ENCODE data around the gene BATF2.
"Not testable (repeated sequence)": the region's sequence is repeated elsewhere in the genome, so short reads cannot be mapped to it uniquely, and the experiment has no call there.

The BATF2 gene

DNA sequence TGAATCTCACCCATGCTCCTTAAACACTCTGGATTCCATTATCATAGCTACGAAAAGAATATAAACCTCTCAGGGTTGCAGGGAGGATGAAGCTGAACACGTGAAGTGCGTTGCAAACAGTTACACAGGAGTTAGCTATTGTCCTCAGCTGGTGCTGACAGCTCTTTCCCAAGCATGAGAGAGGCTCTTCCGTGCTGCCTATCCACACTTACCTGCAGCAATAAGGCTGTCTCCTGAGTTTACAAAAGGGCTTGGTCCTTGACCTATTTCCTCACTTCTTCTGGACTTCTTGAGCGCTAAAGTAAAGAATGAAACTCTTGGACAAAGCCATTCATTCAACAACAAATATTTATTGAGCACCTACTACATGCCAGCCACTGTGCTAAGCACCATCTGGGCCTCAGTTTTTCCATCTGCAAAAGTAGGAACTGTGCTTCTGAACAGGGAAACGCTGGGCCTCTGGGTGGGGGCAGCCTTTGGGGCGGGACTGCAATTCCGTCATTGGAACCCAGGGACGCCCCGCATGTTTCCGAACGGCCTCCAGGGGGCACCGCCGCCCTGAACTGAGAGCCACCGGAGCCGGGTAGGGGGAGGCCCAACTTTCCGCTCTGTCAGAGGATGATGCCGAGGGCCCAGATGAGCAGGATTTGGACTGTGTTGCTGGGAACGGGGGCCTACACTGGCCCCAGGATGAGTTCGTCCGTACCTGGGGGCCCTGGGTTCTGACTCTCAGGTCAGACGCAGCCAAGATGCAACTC, 16.5 kb upstream of the BATF2 start:
- peak; percentile 58 for DNase-seq

DNA sequence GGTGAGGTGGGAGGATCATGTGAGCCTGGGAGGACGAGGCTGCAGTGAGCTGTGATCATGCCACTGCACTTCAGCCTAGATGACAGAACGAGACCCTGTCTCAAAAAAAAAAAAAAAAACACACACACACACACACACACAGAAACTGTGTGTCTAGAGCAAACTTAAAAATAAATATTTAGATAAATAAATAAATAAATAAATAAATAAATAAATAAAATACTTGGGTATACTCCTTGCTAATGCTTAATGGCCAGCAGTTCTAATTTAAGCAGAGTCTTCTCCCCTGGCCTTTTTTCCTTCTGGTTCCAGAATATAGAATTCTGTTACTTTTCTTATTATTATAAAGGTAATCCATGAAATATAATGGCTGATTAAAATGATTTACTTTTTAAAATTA, 12.1 kb upstream of the BATF2 start:
- no peak for DNase-seq

DNA sequence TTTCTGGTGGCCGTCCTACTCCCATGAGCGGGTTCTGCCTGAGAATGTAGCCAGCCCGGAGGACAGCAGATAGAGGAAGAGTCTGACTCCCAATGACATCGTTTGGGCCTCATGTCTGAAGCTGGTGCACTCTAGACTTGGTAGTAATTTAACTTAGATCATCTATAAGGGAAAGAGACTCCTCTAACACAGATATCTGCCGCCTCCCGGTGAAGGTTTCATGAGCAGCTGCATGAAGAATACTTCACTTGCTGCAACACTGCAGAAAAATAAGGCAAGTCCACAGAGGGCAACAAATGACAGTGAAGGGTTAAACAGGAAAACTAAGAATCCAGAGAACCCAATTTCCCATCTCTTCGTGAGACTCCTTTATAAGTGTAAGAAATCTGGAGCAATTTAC, 11.2 kb upstream of the BATF2 start:
- no peak for DNase-seq

DNA sequence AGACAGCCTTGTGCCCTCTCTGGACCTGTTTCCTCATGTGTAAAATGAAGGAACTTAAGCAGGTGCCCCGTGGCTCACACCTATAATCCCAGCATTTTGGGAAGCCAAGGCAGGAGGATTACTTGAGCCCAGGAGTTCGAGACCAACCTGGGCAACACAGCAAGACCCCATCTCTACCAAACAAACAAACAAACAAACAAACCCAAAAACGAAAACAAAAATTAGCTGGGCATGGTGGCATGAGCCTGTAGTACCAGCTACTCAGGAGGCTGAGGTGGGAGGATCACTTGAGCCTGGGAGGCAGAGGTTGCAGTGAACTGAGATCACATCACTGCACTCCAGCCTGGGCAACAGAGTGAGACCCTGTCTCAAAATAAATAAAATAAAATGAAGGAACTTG, 7.2 kb upstream of the BATF2 start:
- not testable (repeated sequence) for DNase-seq

DNA sequence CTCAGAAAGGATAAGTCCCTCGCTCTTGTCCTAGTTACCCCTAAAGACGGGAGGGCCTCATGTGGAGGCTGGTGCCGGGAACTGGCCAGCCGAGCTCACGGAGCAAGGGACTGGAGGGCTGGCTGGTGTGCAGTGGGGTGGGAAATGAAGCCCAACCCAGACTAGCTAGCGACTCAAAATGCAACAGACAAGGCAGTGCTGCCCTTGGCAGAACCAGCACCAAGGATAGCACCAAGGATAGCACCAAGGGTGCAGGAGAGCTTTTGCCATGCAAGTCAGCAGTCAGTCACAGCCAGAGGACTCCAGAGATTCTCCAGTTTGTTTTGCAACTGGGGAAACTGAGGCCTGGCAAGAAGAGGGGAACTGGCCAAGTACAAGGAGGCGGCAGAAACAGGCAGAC, 6.5 kb upstream of the BATF2 start:
- DNase-seq = no peak

DNA sequence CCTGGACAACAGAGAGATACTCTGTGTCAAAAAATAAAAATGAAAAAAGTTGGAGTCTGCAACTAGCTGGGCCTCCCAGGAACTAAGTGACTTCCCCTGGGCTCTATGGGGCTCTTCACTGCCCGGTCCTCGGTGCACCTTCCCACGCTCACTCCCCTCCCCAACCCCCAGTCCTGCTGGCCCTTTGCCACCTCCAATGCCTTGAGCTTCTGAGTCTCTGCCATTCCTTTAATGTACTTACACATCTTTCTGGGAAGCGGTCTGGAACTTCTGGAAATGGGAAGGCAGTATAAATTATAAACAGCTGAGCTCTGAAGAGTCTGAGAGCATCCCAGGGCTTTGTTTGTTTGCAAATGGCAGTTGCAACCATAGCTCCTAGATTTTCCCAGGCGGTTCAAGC, 5.9 kb upstream of the BATF2 start:
- DNase-seq = no peak

DNA sequence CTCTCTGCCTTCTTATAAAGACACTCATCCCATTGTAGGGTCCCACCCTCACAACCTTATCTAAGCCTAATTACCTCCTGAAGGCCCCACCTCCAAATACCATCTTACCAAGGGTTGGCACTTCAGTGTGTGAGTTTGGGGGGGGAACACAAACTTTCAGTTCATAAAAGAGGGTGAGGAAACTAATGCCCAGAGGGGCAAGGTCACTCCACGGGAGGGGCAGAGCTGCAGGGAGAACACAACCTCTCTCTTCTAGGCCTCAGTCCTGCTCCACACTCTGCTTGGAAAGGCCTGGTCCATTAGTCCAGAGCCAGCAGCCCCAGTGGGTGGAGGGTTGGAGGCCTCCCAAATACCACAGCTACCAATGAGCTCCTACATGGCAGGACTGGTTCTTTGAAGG, 2.7 kb upstream of the BATF2 start:
- no peak for DNase-seq

DNA sequence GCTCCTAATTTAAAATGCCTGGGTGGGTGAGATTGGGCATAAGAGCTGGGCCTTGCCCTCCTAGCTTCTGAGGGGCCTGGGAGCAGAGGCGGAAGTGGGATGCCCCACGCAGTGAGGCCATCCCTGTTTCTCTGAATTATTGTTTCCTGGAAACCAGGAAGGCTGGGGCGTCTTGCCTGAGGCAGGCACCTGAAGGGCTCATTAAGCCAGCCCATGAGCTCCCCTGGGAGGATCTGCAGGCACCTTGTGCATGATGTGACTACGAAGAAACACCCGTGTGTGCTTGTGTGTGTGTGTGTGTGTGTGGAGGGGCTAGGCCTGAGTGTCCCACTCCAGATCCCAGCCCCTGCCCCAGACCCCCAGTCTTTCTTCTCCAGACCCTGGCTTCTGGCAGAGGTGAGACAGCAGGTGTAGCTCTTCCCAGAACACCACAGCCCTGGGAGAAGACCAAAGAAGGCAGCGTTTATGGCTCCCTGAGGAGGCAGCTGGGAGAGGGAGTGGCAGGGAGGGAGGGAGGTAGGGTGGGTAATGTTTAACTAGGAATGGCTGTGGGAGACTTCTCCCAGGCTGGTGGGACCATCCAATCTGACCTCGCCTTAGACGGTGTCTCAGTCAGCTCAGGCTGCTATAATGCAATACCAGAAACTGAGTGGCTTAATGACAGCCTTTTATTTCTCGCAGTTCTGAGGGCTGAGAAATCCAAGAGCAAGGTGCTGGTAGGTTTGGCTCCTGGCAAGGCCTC, 2.1 kb upstream of the BATF2 start:
- no peak for DNase-seq

DNA sequence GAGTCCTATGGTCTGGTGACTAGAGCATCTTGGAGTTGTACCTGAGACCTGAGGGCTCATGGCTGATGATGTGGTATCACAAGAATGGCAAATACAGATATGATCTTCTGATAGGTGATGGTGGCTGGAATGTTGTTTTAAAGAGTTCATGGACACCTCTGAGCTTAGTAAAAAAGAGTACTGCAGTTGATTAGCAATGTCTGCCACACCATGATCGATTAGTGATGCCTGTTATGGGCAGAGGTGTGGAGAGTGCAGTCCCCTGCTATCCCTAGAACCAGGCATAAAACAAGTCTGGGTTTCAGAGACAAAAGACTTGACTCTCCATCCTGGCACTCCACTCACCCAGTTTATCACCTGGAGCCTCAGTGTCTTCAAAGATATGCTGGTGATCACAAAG, 1.4 kb upstream of the BATF2 start:
- DNase-seq = no peak

DNA sequence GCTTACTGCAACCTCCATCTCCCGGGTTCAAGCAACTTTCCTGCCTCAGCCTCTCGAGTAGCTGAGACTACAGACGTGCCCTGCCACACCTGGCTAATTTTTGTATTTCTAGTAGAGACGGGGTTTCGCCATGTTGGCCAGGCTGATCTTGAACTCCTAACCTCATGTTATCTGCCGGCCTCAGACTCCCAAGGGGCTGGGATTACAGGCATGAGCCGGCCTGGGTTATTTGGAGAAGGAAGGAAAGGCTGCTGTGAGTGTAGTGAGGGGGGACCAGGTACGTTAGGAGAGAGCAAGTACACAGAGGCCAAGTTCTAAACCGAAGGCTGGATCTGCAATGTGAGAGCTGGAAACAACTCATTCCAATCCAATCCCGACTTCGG, 453 bp downstream of the BATF2 start:
- DNase-seq = no peak

DNA sequence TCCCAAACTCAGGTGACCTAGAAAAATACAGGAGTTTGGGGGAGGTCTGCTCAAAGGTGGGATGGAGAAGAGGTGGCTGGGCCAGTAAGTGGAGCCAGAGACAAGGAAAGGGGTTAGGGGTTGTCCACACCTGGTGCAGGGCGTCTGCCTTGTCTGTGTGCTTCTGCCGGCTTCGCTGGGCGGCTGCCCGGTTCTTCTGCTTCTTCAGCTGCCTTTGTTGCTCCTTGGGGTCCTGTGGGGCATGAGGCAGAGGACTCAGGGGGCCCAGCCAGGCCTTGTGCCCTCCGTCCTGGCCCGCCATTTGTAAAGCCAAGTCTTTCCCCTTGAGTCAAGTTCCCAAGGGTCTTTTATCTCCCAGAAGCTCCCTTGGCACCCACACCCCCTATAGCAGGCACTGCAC, 2.5 kb downstream of the BATF2 start:
- DNase-seq = no peak

DNA sequence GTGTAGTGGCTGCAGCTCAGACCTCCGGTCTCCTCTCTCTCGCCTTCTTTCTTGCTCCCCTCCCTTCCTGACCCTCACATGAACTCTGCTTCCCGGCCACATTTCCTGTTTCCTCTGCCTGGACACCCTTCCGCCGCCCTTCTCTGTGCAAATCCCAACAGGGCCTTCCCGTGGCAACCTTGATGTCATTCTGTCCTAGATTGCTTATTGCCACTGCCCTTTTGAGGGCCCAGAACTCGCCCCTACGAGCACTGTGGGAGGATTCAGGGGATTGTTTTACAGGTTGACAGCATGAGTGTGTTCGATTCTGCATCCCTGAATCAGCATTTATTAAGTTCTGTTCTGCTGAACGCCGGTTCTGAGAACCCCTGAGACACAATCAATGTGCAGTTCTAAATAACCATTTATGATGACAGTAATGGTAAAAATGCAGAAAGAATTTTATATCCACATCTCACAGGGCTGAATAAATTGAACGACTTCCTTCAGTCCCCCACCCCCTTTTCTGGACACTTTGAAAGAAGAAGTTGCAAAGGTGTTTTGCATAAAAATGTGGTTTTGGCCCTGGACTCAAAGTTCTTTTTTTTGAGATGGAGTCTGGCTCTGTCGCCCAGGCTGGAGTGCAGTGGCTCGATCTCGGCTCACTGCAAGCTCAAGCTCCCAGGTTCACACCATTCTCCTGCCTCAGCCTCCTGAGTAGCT, 6.4 kb downstream of the BATF2 start:
- DNase-seq = no peak

DNA sequence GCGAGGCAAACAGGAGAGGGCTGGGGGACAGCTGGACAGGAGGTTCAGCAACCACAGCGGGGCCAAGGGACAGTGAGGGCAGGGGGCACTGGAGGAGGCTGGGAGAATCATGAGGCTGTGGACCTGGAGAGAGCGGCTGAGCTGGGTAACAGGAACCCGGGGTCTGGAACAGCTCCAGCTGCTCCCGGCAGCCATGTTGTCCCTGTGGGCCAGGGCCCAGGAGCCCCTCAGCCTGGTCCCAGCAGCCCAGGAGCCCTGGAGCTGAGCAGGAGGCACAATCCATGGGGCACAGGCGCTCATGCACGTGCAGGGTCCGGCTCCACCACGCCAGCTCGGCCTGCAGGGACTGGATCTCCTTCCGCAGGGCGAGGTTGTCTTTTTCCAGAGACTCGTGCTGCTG, 7.4 kb downstream of the BATF2 start:
- DNase-seq = no peak

DNA sequence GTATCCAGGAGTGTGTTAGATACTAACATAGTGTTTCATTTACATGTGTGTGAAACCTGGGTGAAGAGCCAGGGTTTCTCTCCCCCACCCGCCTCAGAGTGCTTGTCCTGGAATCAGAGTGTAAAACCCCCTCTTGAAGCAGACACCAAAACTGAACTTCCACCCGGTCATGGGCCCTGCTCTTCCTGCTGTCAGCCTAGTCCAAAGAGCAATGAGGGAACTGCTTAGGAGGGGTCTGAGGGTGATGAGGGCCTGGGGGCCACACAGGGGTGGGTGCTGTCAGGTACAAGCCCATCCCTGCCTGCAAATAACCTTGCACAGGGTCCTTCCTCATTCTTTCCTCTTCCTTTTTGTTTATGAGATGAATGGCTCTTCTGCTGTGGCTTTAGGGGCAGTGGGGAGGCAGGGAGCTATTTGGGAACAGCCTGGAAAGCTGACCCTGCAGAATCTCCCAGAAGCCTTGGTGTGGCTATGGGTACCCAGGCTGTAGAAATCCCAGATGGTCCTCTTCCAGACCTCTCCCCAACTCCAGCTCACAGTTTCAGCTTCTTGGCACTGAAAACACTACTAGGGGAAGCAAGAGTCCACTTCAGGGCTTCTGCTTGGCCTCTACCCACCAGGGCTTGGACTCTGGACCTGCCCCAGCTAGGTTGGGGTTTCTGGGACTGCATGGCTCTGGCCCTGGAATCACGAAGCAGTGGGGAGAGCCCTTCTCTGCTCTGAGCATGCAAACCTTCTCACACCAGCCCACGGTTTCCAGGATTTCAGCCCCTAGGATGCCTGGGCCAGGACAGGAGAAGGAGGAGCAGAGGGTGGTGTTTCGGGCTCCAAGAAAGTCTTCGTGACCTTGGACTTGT, 8.5 kb downstream of the BATF2 start:
- DNase-seq = no peak

DNA sequence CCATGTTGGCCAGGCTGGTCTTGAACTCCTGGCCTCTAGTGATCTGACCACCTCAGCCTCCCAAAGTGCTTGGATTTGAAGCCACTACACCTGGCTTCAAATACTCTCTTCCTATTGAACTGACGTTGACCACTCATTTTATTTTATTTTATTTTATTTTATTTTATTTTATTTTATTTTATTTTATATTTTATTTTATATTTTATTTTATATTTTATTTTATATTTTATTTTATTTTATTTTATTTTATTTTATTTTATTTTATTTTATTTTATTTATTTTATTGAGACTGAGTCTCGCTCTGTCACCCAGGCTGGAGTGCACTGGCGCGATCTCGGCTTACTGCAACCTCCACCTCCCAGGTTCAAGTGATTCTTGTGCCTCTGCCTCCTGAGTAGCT, 13.4 kb downstream of the BATF2 start:
- DNase-seq = not testable (repeated sequence)

DNA sequence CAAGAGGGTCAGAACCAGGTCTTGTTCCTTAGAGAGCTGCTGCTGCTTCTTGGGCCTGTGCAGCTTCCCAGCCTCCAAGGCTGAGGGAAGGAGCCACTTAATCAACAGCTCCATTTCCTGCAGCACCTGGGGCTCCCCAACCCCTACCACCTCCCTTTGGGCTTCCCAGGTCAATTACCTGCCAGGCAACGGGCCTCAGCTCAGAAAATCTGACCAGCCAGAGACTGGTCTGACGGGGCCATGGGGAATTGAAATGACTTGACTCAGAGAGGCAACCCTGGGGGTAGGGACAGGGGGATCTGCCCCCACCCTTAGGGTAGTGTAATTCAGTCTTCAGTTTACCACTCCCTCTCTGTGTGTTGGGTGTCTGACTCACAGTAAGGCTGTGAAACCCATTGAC, 20.1 kb downstream of the BATF2 start:
- no peak for DNase-seq

DNA sequence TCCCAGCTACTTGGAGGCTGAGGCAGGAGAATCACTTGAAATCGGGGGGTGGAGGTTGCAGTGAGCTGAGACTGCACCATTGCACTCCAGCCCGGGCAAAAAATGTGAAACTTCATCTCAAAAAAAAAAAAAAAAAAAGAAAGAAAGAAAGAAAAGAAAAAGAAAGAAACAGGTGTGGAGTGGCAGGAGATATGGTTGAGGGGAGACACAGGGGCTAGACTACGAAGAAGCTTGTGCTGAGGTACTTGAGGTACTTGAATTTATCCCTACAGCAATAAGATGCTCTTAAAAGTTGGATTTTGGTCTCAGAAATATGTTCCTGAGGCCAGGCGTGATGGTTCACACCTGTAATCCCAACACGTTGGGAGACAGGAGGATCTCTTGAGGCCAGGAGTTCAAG, 22.6 kb downstream of the BATF2 start:
- DNase-seq = no peak

DNA sequence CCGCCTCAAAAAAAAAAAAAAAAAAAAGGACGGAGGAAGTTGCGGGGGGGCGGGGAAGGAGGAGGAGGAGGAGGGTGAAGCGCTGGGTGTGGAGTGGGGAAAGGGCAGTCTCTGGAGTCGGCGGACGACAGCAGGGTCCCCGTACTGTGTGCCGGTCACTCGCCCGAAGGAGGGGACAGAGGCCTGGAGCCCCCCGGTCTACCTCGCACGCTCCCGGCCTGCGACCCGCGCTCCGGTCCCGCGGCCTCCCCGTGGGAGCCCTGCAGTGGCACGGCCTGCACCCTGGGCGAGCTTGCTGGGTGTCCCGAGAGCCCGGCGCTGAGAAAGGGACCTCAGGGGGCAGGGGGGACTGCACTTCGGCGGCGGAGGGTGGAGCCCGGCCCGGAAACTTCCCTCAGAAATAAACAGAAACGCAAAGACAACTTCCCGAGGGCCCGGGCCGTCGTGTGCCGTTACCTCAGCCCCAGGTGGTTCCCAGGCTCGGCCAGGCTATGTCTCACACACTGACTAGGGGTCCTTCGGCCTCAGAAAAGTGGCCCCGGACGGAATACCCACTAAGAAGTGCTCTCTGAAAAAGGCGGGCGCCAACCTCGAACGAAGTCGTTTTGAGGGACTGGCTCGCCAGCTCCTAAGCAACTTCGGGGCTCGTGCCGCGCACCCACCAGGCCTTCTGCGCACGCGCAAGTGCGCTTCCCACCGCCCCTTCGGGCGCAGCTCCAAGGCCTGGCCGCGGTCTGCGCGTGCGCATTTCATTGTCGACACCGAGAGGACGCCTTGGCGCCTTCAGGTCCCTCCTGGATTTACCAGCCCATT, 25.1 kb downstream of the BATF2 start, which contains the start of gene MAJIN:
TSS of gene MAJIN (minus strand) at position 688 of the 813 bp plus-strand sequence. CDS start 12,703 bp downstream, outside the sequence.
- no peak for DNase-seq

DNA sequence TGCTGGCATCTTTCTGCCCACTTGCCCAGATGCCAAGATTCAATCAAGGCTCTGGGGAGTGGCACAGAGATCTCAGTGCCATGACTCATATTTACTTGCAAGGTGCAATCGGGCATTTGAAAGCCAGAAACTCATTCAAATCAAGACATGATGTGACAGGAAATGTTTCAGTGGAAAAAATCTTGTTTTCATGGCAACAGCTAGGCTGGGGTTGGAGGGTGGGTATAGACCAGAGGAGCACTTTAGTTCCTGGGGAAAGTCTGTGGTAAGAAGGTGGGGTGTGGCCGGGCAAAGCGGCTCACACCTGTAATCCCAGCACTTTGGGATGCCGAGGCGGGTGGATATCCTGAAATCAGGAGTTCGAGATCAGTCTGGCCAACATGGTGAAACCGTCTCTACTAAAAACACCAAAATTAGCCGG, 26.0 kb downstream of the BATF2 start:
- DNase-seq = no peak

DNA sequence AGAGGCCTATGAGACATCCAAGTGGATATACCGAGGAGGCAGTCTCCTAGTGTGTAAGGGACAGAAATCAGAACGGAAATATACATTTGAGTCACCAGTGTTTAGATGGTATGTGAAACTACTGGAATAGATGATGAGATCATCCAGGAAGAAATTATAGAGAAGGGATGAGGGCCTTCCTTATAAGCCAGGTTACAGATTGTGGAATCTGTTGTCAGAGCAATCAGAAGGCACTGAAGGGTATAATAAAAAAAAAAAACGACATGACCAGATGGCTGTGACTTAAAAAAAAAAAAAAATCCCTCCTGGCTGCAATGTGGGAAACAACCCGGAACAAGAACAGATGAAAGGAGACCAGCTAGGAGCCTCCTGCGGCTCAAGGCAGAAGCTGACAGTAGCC, 27.6 kb downstream of the BATF2 start:
- DNase-seq = no peak

DNA sequence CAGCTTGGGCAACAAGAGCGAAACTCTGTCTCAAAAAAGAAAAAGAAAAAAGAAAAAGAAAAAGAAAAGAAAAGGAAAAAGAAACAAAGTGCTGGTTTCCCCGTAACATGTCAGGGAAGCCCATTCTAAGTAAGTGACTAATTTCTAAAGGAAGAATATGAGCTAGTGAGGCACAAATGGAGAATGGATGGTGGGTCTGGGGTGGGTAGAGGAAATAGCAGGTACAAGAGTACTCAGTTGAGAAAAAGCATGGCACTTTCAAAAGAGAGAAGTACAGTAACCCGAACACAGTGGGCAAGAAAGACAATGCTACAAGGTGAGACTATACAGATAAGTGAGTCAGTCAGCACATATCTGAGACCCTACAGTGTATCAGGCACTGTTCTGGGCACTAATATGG, 29.4 kb downstream of the BATF2 start:
- DNase-seq = no peak

DNA sequence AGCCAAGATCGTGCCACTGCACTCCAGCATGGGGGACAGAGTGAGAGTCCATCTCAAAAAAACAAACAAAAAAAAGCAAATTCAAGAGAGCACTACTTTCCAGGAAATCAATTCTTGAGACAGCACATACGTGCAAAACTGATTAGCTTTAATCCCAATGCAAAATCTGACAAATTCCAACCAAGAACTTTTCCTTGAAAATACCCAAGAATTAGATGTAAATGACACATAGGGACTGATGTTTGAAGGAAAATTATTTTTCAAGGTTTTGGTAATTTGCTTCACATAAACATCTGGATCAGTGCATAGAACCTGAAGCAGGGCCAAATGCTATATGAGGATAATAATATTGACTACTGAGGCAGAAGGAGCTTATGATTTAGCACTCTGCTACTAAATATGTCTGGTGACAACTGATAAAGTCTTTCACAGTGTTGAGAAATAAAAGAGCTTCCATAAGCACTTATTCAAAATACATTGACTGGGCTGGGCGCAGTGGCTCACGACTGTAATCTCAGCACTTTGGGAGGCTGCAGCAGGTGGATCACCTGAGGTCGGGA, 33.6 kb downstream of the BATF2 start:
- DNase-seq = no peak
